ENCODE data around the gene MAPKAP1.

DNA sequence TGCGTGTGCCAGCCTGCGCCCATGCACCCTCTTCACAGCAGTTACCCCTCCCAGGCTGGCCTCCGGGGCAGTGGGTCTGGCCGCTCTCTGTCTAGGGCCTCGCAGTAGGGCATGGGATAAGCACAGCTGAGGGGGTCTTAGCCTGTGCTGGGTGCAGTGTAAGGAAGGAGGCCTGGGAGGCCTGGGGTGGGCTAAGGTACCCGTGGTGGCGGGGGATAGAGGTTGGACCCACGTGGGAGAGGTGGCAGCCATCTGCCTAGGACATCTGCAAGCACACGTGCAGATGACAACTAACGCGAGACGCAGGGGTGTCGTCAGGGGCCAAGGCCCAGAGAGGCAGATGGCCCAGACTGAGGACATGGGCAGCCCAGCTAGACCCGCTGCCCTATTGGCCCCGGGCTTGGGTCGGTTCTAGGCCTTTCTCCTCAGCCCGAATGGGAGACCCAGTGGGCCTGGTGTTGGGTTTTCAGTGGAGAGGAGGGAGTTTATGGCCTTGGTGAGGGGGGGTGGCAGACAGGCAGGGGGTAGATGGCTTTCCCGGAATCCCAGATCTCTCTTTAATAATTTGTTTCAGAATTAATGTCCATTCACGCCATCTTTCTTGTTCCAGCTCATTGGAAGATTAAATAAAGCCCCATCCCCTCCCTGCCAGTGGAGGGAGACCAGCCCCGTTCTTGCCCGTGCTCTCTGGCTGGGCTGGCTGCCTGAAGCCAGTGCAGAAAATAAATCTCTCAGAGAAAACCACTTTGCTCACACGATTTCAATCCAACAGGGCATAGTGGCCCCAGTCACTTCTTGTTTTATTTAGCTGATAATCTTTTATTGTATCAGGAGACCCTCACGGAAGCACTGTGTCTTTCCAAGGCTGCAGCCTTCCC lies 291.2 kb downstream of the MAPKAP1 start:
- TF ChIP-seq, protein P1, sequence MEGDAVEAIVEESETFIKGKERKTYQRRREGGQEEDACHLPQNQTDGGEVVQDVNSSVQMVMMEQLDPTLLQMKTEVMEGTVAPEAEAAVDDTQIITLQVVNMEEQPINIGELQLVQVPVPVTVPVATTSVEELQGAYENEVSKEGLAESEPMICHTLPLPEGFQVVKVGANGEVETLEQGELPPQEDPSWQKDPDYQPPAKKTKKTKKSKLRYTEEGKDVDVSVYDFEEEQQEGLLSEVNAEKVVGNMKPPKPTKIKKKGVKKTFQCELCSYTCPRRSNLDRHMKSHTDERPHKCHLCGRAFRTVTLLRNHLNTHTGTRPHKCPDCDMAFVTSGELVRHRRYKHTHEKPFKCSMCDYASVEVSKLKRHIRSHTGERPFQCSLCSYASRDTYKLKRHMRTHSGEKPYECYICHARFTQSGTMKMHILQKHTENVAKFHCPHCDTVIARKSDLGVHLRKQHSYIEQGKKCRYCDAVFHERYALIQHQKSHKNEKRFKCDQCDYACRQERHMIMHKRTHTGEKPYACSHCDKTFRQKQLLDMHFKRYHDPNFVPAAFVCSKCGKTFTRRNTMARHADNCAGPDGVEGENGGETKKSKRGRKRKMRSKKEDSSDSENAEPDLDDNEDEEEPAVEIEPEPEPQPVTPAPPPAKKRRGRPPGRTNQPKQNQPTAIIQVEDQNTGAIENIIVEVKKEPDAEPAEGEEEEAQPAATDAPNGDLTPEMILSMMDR (CRISPR knock-in tag; IDR thresholded peaks at IDR 0.05), result no peak
- no peak for TF ChIP-seq NFATC3 (CRISPR knock-in tag; IDR thresholded peaks at IDR 0.05)

Data from HepG2 (cell line).